Karpas-422 (cell line): ENCODE measurements around the gene HERC4. TPM values are rescaled to one million over a fixed set of nuclear protein-coding genes. Genes with fewer than 3 reads are reported as not detected.
"Not testable (repeated sequence)": the region's sequence is repeated elsewhere in the genome, so short reads cannot be mapped to it uniquely, and the experiment has no call there.

Experiments used
- DNase-seq: peaks from one replicate; pipeline ENCODE4 v3.0.0-alpha.2; 2015
- H2AFZ ChIP-seq: fragments of 200-600 bp; sonication (generic); 2 replicates; pipeline ENCODE4 v1.6.1; 2014; ENCODE audit warnings: antibody characterized with exemption, low read length, mixed read lengths
- H3K27ac ChIP-seq: fragments of 200-600 bp; sonication (generic); 2 replicates; pipeline ENCODE4 v1.5.1; 2014; ENCODE audit warnings: mild to moderate bottlenecking, low read length, moderate library complexity
- H3K27me3 ChIP-seq: fragments of 200-600 bp; sonication (generic); 2 replicates; pipeline ENCODE4 v1.6.1; 2014; ENCODE audit warnings: low read length, mixed read lengths
- H3K36me3 ChIP-seq: fragments of 200-600 bp; sonication (generic); 2 replicates; pipeline ENCODE4 v1.6.1; 2014; ENCODE audit warnings: low read length, mixed read lengths; ENCODE audit not compliant: insufficient read depth
- H3K4me1 ChIP-seq: fragments of 200-600 bp; sonication (generic); 2 replicates; pipeline ENCODE4 v1.6.1; 2014; ENCODE audit warnings: mild to moderate bottlenecking, low read length, mixed read lengths
- H3K4me2 ChIP-seq: fragments of 200-600 bp; sonication (generic); 2 replicates; pipeline ENCODE4 v1.6.1; 2014; ENCODE audit warnings: low read length, low read depth, mild to moderate bottlenecking; ENCODE audit not compliant: poor library complexity, severe bottlenecking
- H3K4me3 ChIP-seq: fragments of 200-600 bp; sonication (generic); 2 replicates; pipeline ENCODE4 v1.5.1; 2014; ENCODE audit warnings: mild to moderate bottlenecking, antibody characterized with exemption, low read length, mixed read lengths
- H3K79me2 ChIP-seq: fragments of 200-600 bp; sonication (generic); 2 replicates; pipeline ENCODE4 v1.6.1; 2014; ENCODE audit warnings: mild to moderate bottlenecking, low read length, mixed read lengths
- H3K9ac ChIP-seq: fragments of 200-600 bp; sonication (generic); 2 replicates; pipeline ENCODE4 v1.6.0; 2014; ENCODE audit warnings: low read length
- H3K9me2 ChIP-seq: fragments of 200-600 bp; sonication (generic), shearing (Covaris generic); replicated peaks from 2 replicates; pipeline ENCODE4 v1.6.0; 2014; ENCODE audit warnings: mild to moderate bottlenecking, low read length, moderate library complexity; ENCODE audit not compliant: insufficient read depth
- H3K9me3 ChIP-seq: fragments of 300-700, 200-600 bp; sonication (generic); 2 replicates; pipeline ENCODE4 v1.6.1; 2014; ENCODE audit warnings: low read length, mixed read lengths
- H4K20me1 ChIP-seq: fragments of 200-600 bp; sonication (generic); 2 replicates; pipeline ENCODE4 v1.6.1; 2014; ENCODE audit warnings: mild to moderate bottlenecking, antibody characterized with exemption, low read length, low read depth; ENCODE audit not compliant: insufficient read depth
- total RNA-seq: library from RNA; depleted of rRNA; stranded (reverse); fragments of >200 nt; shearing (Covaris generic); gene quantifications from 2 replicates; pipeline ENCODE4 v1.2.3, GENCODE V29; 2014; ENCODE audit warnings: low replicate concordance

The HERC4 gene
- total RNA-seq, 1 experiment from 2014 or later, result 99.9 TPM

DNA sequence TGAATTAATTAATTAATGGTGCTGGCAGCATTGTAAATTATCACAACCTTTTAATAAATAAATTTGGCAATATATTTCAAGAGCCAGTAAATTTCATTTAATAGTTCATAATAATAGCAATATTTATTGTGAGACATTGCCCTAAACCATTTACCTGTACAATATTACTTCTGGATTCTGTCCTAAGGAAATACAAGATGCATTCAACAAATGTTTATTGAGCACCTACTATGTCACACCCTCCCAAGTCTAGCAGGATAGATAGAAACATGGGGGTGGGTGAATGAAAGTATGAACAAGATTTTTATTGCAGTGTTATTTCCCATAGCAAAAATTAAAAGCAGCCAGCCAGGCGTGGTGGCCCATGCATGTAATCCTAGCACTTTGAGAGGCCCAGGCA is 4.4 kb upstream of the HERC4 start:
- H3K27ac ChIP-seq, result no peak overlapping the region
- DNase-seq, result no peak
- no peak overlapping the region for H3K4me2 ChIP-seq
- H3K9me2 ChIP-seq, result 0 out of 2 replicates have a peak, but pooled peaks cover 2% of the 10 kb centered on the region
- no peak overlapping the region for H3K4me3 ChIP-seq
- no peaks in the 10 kb centered on the region for H3K36me3 ChIP-seq
- H2AFZ ChIP-seq, result no peak overlapping the region
- H3K9me3 ChIP-seq, result no peaks in the 10 kb centered on the region
- no peaks in the 10 kb centered on the region; the same call in 1 of the 2 replicates for H4K20me1 ChIP-seq
- no peaks in the 10 kb centered on the region for H3K27me3 ChIP-seq
- H3K4me1 ChIP-seq, result peaks cover 6% of the 10 kb centered on the region
- H3K79me2 ChIP-seq, result peaks cover 6% of the 10 kb centered on the region
- H3K9ac ChIP-seq, result no peak overlapping the region

DNA sequence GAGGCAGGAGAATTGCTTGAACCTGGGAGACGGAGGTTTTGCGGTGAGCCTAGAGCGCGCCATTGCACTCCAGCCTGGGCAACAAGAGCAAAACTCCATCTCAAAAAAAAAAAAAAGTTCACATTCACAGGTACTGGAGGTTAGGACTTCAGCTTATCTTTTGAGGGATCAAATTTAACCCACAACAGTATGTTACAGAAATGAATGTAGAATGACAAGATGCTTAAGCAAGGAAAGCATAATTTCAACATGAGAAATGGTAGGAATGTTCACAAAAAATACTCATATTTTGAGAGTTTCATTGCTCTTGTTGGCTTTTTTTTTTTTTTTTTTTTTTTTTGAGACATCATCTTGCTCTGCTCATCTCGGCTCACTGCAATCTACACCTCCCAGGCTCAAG is 1.9 kb upstream of the HERC4 start:
- no peaks in the 10 kb centered on the region for H3K9me3 ChIP-seq
- no peak overlapping the region for H3K4me2 ChIP-seq
- H3K27me3 ChIP-seq, result no peaks in the 10 kb centered on the region
- H3K9ac ChIP-seq, result no peak overlapping the region
- peaks cover 7% of the 10 kb centered on the region for H4K20me1 ChIP-seq
- peaks cover 23% of the 10 kb centered on the region for H3K4me1 ChIP-seq
- H3K79me2 ChIP-seq, result peaks cover 30% of the 10 kb centered on the region
- H2AFZ ChIP-seq, result no peak overlapping the region
- no peak for DNase-seq
- H3K36me3 ChIP-seq, result peaks cover 10% of the 10 kb centered on the region; the same call in 1 of the 2 replicates
- no peak overlapping the region for H3K27ac ChIP-seq
- 0 out of 2 replicates have a peak, but pooled peaks cover 2% of the 10 kb centered on the region for H3K9me2 ChIP-seq
- no peak overlapping the region for H3K4me3 ChIP-seq

DNA sequence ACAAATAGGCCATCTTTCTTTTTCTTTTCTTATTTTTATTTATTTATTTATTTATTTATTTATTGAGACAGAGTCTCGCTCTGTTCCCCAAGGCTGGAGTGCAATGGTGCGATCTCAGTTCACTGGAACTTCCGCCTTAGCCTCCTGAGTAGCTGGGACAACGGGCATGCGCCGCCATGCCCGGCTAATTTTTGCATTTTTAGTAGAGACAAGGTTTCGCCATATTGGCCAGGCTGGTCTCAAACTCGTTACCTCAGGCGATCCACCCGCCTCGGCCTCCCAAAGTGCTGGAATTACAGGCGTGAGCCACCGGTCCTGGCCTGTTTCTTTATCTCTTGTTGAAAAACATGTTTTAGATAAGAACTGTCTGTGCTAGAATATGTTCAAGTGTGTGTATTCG is 998 bp upstream of the HERC4 start:
- not testable (repeated sequence) for H3K9ac ChIP-seq, H3K9me3 ChIP-seq, DNase-seq, H3K27ac ChIP-seq, H3K4me3 ChIP-seq, H2AFZ ChIP-seq, H3K4me2 ChIP-seq, H3K27me3 ChIP-seq, H4K20me1 ChIP-seq, H3K9me2 ChIP-seq
- Histone ChIP-seq H3K36me3 (peaks cover 19% of the 10 kb centered on the region; the same call in 1 of the 2 replicates), H3K4me1 (peaks cover 33% of the 10 kb centered on the region), H3K79me2 (peaks cover 40% of the 10 kb centered on the region)

DNA sequence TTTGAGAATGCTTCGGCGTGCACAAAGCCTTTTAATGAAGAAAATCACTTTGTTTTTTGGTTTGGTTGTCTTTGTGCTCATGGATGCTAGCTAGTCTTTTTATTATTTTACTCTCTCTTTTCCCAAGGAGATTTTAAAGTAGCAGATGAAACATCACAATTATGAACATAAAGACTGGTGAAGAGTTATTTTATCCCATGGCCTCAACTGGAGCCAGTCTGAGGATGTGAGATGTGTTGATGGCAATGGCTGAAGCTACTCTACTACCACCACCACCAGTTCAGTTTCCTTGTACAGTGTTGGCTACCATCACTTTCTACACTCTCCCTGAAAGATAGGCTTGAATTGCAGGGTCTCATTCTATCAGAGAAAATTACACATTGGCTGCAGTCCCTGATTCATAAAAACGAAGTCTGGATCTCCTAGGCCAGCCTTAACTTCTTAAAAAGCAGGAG is 494 bp upstream of the HERC4 start:
- peaks cover 24% of the 10 kb centered on the region; the same call in 1 of the 2 replicates for H3K36me3 ChIP-seq
- peak overlapping the region; percentile 97 for H2AFZ ChIP-seq
- H3K9me2 ChIP-seq, result 0 out of 2 replicates have a peak, but pooled peaks cover 2% of the 10 kb centered on the region
- no peak overlapping the region for H3K27ac ChIP-seq
- DNase-seq, result no peak
- peak overlapping the region; percentile 50; the same call in 1 of the 2 replicates for H3K4me3 ChIP-seq
- H3K9me3 ChIP-seq, result no peaks in the 10 kb centered on the region
- H3K4me2 ChIP-seq, result peak overlapping the region; percentile 72
- H3K4me1 ChIP-seq, result peaks cover 34% of the 10 kb centered on the region
- peak overlapping the region; percentile 68 for H3K9ac ChIP-seq
- H3K27me3 ChIP-seq, result no peaks in the 10 kb centered on the region
- H3K79me2 ChIP-seq, result peaks cover 45% of the 10 kb centered on the region
- H4K20me1 ChIP-seq, result peaks cover 12% of the 10 kb centered on the region

DNA sequence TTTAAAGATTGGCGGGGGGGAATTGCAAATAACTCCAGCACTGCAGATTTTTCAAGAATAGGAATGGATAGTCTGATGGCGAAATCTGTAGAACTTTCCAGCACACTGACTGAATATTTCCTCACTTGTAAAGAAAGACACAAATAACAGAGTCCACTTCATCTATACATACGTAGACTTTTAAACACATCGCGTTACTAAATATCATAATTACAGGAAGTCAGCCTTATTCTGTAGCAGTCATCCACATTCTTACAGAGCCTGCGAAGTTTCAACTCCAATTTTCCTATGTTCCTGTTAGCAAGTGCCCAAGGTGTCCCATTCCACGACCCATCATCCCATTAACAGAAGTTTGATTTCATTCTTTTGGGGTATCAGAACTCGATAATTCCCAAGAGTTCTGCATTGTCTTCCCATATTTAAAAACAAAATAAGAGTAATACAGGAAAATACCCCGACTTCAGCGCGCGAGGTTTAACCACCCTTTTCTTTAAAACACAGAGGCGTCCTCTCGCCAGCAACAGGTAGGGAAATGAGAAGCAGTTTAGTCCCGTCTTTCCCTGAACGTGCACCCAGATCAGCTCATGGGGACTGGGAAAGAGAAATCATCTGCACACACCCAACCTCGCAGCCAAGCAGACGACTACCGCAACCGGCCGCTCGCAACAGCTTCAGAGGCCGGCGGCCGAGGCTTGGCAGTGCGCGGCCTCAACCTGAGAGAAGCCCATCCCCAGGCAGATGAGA is 880 bp downstream of the HERC4 start:
- peaks cover 12% of the 10 kb centered on the region for H4K20me1 ChIP-seq
- peak overlapping the region; percentile 91 for H3K27ac ChIP-seq
- peaks cover 34% of the 10 kb centered on the region for H3K4me1 ChIP-seq
- H3K36me3 ChIP-seq, result peaks cover 25% of the 10 kb centered on the region; the same call in 1 of the 2 replicates
- 0 out of 2 replicates have a peak, but pooled peaks cover 2% of the 10 kb centered on the region for H3K9me2 ChIP-seq
- H3K9ac ChIP-seq, result peak overlapping the region; percentile 97
- no peak overlapping the region for H2AFZ ChIP-seq
- H3K9me3 ChIP-seq, result no peaks in the 10 kb centered on the region
- H3K4me3 ChIP-seq, result peak overlapping the region; percentile 85
- H3K79me2 ChIP-seq, result peaks cover 57% of the 10 kb centered on the region
- peak overlapping the region; percentile 98 for H3K4me2 ChIP-seq
- no peaks in the 10 kb centered on the region for H3K27me3 ChIP-seq
- DNase-seq, result peak; percentile 55

DNA sequence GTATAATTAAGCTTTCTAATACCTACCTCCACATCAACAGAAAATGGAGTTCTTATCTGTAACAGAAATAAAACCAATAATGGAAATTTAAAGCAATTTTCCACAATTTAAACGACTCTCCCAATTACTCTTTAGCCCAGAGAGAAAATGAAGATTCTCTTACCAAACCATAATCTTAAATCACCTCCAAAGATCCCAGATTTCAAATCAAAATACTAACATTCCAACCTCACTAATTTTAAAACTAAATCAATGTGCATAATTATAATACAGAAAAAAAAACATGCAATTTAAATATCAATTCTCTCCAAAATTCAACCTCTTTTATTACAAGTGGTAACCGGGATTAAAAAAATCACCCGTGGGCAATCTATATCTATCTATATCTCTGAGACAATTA is 1.5 kb downstream of the HERC4 start:
- Histone ChIP-seq H2AFZ (no peak overlapping the region), H3K9me2 (0 out of 2 replicates have a peak, but pooled peaks cover 2% of the 10 kb centered on the region), H3K9ac (peak overlapping the region; percentile 97), H3K36me3 (peaks cover 30% of the 10 kb centered on the region; the same call in 1 of the 2 replicates), H3K4me1 (peaks cover 34% of the 10 kb centered on the region), H3K4me3 (peak overlapping the region; percentile 85), H3K27ac (peak overlapping the region; percentile 91), H3K79me2 (peaks cover 62% of the 10 kb centered on the region), H3K4me2 (peak overlapping the region; percentile 98), H4K20me1 (peaks cover 12% of the 10 kb centered on the region), H3K9me3 (no peaks in the 10 kb centered on the region), H3K27me3 (no peaks in the 10 kb centered on the region)
- DNase-seq, result no peak

DNA sequence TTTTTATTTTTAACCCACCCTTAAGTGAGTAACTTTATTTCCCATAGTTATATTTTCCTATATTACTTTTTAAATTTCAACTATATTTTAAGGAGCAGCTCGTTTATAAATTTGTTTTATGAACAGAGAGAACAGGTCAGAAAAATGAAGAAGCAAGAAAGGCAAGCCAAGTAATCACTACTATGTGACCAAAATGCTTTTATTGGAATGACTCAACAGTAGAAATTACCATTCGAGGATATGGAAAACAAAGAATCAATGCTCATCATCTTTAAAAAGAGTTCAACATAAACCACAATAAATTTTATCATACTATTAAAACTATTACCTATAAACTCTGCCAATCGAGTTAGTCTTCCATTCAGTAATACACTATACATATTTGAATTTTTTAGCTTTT is 7.6 kb downstream of the HERC4 start:
- no peak overlapping the region for H2AFZ ChIP-seq
- H3K36me3 ChIP-seq, result peaks cover 42% of the 10 kb centered on the region; the same call in 1 of the 2 replicates
- no peak overlapping the region for H3K9ac ChIP-seq
- no peak overlapping the region for H3K4me2 ChIP-seq
- no peaks in the 10 kb centered on the region for H3K9me3 ChIP-seq
- no peaks in the 10 kb centered on the region for H3K9me2 ChIP-seq
- peaks cover 91% of the 10 kb centered on the region for H3K79me2 ChIP-seq
- peaks cover 16% of the 10 kb centered on the region for H3K4me1 ChIP-seq
- no peaks in the 10 kb centered on the region for H3K27me3 ChIP-seq
- no peak overlapping the region for H3K27ac ChIP-seq
- H4K20me1 ChIP-seq, result 0 out of 2 replicates have a peak, but pooled peaks cover 5% of the 10 kb centered on the region
- H3K4me3 ChIP-seq, result no peak overlapping the region
- DNase-seq, result no peak

DNA sequence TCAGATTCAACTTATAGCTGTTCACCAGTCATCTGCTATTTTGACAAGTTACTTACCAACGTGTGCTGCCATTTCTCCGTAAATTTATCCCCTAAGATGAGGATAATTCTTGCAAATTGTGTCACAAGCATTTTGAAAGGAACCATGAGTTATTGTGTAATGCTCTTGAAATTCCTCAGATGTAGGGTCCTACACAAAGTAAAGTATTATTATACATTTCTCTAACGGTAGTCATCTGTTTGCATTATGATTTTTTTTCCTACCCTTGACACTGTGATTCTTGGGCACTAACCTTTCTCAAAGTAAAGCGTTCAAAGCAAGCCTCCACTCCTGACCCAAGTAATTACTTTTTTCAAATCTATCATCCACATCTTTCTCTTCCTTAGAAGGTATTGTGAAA is 8.1 kb downstream of the HERC4 start:
- no peaks in the 10 kb centered on the region for H3K9me3 ChIP-seq
- no peaks in the 10 kb centered on the region for H3K27me3 ChIP-seq
- no peak overlapping the region for H3K4me2 ChIP-seq
- H3K9ac ChIP-seq, result no peak overlapping the region
- H3K4me3 ChIP-seq, result no peak overlapping the region
- 0 out of 2 replicates have a peak, but pooled peaks cover 5% of the 10 kb centered on the region for H4K20me1 ChIP-seq
- peaks cover 11% of the 10 kb centered on the region for H3K4me1 ChIP-seq
- no peak overlapping the region for H3K27ac ChIP-seq
- H3K79me2 ChIP-seq, result peaks cover 89% of the 10 kb centered on the region
- H2AFZ ChIP-seq, result no peak overlapping the region
- no peak for DNase-seq
- H3K36me3 ChIP-seq, result peaks cover 39% of the 10 kb centered on the region; the same call in 1 of the 2 replicates
- H3K9me2 ChIP-seq, result no peaks in the 10 kb centered on the region
